Endothelial cell of umbilical vein (primary cell): Measurements from ENCODE around the gene C2CD5. TPM values are rescaled to one million over a fixed set of nuclear protein-coding genes. Genes with fewer than 3 reads are reported as not detected.

Experiments
- BruUV-seq: library from RNA; stranded (reverse); fragments of 400-500 nt; replicated peaks from 2 replicates; lab custom pipeline; 2021; lab: Mats Ljungman, UMichigan
- CTCF ChIA-PET: fragments of 300-600, 350-600 bp; sonication (Branson Sonifier 250); formaldehyde crosslinking; loops from one replicate; lab custom pipeline; 2021; ENCODE audit warnings: antibody characterized with exemption, inconsistent platforms; lab: Charles Lee
- POLR2A ChIA-PET: fragments of 300-600, 350-600 bp; sonication (Branson Sonifier 250); formaldehyde crosslinking; loops from one replicate; lab custom pipeline; 2021; ENCODE audit warnings: antibody characterized with exemption, inconsistent platforms; lab: Charles Lee
- DNase-seq: peaks from one replicate; pipeline ENCODE4 v3.0.0-alpha.2; 2011; ENCODE audit warnings: low read depth, low spot score
- FAIRE-seq: peaks from 2 replicates; lab custom pipeline; 2011; peaks lifted over from hg19 to GRCh38; lab: Jason Lieb, UNC
- H2AFZ ChIP-seq: 2 replicates; pipeline ENCODE4 v1.6.0; 2012; ENCODE audit warnings: low read depth, low read length, control low read depth, inconsistent platforms
- H3K27ac ChIP-seq: 2 replicates; pipeline ENCODE4 v1.5.1; 2011; ENCODE audit warnings: low read depth, mild to moderate bottlenecking, control low read depth, low read length, moderate library complexity; ENCODE audit not compliant: insufficient read depth
- H3K27me3 ChIP-seq, 2 experiments: 2 replicates each; pipeline versions ENCODE4 v1.6.0 to v1.6.1; 2011; ENCODE audit warnings: low read length in 2 of 2, mixed read lengths in 1 of 2; ENCODE audit not compliant: control insufficient read depth in 2 of 2, insufficient read depth in 2 of 2
- H3K36me3 ChIP-seq, 2 experiments: 2 replicates in 1 of 2; 3 replicates in 1 of 2; pipeline ENCODE4 v1.5.1; 2011; ENCODE audit warnings: low read length in 2 of 2, mild to moderate bottlenecking in 1 of 2, moderate library complexity in 1 of 2; ENCODE audit not compliant: control insufficient read depth in 2 of 2, insufficient read depth in 2 of 2; ENCODE audit errors: extremely low read depth in 1 of 2
- H3K4me1 ChIP-seq: 3 replicates; pipeline ENCODE4 v1.5.1; 2011; ENCODE audit warnings: mild to moderate bottlenecking, low read length; ENCODE audit not compliant: control insufficient read depth, insufficient read depth; ENCODE audit errors: extremely low read depth
- H3K4me2 ChIP-seq: 2 replicates; pipeline ENCODE4 v1.6.1; 2011; ENCODE audit warnings: low read length, control low read depth, mixed read lengths; ENCODE audit not compliant: insufficient read depth
- H3K4me3 ChIP-seq, 3 experiments: fragments of 200-600 bp in 1 of 3; sonication (generic), shearing (Covaris generic) in 1 of 3; replicated peaks in 1 of 3; 2 replicates each; pipeline ENCODE4 v1.5.1; 2011 to 2016; ENCODE audit warnings: control low read depth in 3 of 3, low read length in 3 of 3, mild to moderate bottlenecking in 2 of 3, inconsistent platforms in 1 of 3, low read depth in 1 of 3, moderate library complexity in 1 of 3; ENCODE audit not compliant: insufficient read depth in 1 of 3
- H3K79me2 ChIP-seq: 2 replicates; pipeline ENCODE4 v1.6.0; 2012; ENCODE audit warnings: low read length, inconsistent platforms; ENCODE audit not compliant: control insufficient read depth, insufficient read depth
- H3K9ac ChIP-seq: replicated peaks from 2 replicates; pipeline ENCODE3; 2011; ENCODE audit warnings: low read length, control low read depth; ENCODE audit not compliant: insufficient read depth; ENCODE audit errors: extremely low read depth
- H3K9me1 ChIP-seq: replicated peaks from 3 replicates; pipeline ENCODE4 v1.6.0; 2011; ENCODE audit warnings: mild to moderate bottlenecking, low read length; ENCODE audit not compliant: control insufficient read depth, insufficient read depth; ENCODE audit errors: extremely low read depth
- H3K9me3 ChIP-seq: replicated peaks from 2 replicates; pipeline ENCODE4 v1.5.1; 2012; ENCODE audit warnings: low read length, inconsistent platforms; ENCODE audit not compliant: control insufficient read depth, insufficient read depth
- H4K20me1 ChIP-seq: replicated peaks from 2 replicates; pipeline ENCODE3; 2011; ENCODE audit warnings: mild to moderate bottlenecking, low read length; ENCODE audit not compliant: control insufficient read depth, insufficient read depth; ENCODE audit errors: extremely low read depth
- EZH2 ChIP-seq: IDR thresholded peaks from 2 replicates; pipeline ENCODE4 v1.6.1; 2012; ENCODE audit warnings: borderline replicate concordance, low read depth, mild to moderate bottlenecking, moderate library complexity, low read length, inconsistent platforms; ENCODE audit not compliant: severe bottlenecking
- FOS ChIP-seq: IDR thresholded peaks from 2 replicates; pipeline ENCODE4 v1.6.1; 2011; ENCODE audit warnings: mild to moderate bottlenecking, low read length, moderate library complexity, borderline replicate concordance; ENCODE audit not compliant: insufficient read depth
- GATA2 ChIP-seq: IDR thresholded peaks from 2 replicates; pipeline ENCODE4 v1.7.0; 2011; ENCODE audit warnings: low read depth, mild to moderate bottlenecking, moderate library complexity, mixed read lengths, low read length; ENCODE audit not compliant: insufficient read length, insufficient read depth
- JUN ChIP-seq: IDR thresholded peaks from 2 replicates; pipeline ENCODE4 v1.6.1; 2011; ENCODE audit warnings: borderline replicate concordance, low read depth; ENCODE audit not compliant: insufficient read length, insufficient read depth
- MAX ChIP-seq: IDR thresholded peaks from 2 replicates; pipeline ENCODE4 v1.6.1; 2011; ENCODE audit not compliant: insufficient read depth, insufficient read length
- MYC ChIP-seq: IDR thresholded peaks from one replicate; pipeline ENCODE4 v1.6.1; 2011; ENCODE audit warnings: mild to moderate bottlenecking, low read depth, low read length
- POLR2A ChIP-seq: IDR thresholded peaks from 2 replicates; pipeline ENCODE4 v1.6.1; 2012; ENCODE audit warnings: low read depth, mild to moderate bottlenecking, control low read depth, low read length
- POLR2AphosphoS5 ChIP-seq: IDR thresholded peaks from 2 replicates; pipeline ENCODE4 v1.6.1; 2012; ENCODE audit warnings: low read depth, mild to moderate bottlenecking, control low read depth, low read length, moderate library complexity; ENCODE audit not compliant: insufficient read depth
- dilution Hi-C: fragments of 300-500 bp; cut with MboI; formaldehyde crosslinking; loops from one replicate; pipeline ENCODE4 v1.15.0; 2019; ENCODE audit warnings: low sequenced_read_pairs; ENCODE audit not compliant: extremely low pct_ligation_motif_present
- intact Hi-C: fragments of 100-400 bp; cut with micrococcal nuclease; formaldehyde crosslinking; loops from one replicate; pipeline ENCODE4 v1.10.0; 2022
- polyA plus RNA-seq, 4 experiments: library from polyadenylated mRNA; depleted of rRNA in 3 of 4; stranded (reverse) in 3 of 4; unstranded in 1 of 4; fragments of >200 nt; gene quantifications; 2 replicates each; pipeline versions ENCODE4 v1.2.1 to v1.2.3, GENCODE V29; 2011 to 2012; ENCODE audit warnings: missing spikeins in 1 of 4
- total RNA-seq: library from RNA; stranded (reverse); gene quantifications from 2 replicates; pipeline ENCODE4 v1.2.3, GENCODE V29; 2021
- TF ChIP-seq, protein P1 (sequence below), 2 donors: IDR thresholded peaks; 1 replicate in 1 of 2; 2 replicates in 1 of 2; pipeline ENCODE4 v1.5.1; 2011; ENCODE audit warnings: low read length in 2 of 2, mild to moderate bottlenecking in 2 of 2, moderate library complexity in 2 of 2, control low read depth in 1 of 2, inconsistent platforms in 1 of 2, low read depth in 1 of 2; ENCODE audit not compliant: insufficient read depth in 1 of 2; ENCODE audit errors: extremely low read depth in 1 of 2

C2CD5 gene
- total and polyA plus RNA-seq, 2 donors (not counting 3 experiments of a cell fraction or from before 2014, with no cell fraction given), result 12.9 to 32.9 TPM

DNA sequence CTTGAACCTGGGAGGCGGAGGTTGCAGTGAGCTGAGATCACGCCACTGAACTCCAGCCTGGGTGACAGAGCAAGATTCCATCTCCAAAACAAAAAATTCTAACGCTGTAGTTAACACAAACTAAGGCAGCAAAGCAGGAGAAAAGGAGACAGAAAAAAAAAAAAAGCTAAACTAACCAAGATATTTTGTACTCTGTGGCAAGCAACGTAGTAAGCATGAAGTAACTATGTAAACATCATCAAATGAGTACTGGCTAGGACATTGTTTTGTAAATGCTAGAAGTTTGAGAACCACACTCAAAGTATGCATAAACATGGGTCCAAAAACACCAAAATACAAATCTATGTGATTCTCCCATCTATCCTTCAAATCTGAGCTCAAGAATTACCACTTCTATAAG, 44.2 kb downstream of the C2CD5 start:
- DNase-seq, result no peak
- no peaks in the 10 kb centered on the region for H3K4me1 ChIP-seq
- no peak overlapping the region for H3K27ac ChIP-seq
- H3K4me2 ChIP-seq, result no peak overlapping the region
- no peak for TF ChIP-seq GATA2
- no peak for TF ChIP-seq EZH2
- TF ChIP-seq, protein P1, sequence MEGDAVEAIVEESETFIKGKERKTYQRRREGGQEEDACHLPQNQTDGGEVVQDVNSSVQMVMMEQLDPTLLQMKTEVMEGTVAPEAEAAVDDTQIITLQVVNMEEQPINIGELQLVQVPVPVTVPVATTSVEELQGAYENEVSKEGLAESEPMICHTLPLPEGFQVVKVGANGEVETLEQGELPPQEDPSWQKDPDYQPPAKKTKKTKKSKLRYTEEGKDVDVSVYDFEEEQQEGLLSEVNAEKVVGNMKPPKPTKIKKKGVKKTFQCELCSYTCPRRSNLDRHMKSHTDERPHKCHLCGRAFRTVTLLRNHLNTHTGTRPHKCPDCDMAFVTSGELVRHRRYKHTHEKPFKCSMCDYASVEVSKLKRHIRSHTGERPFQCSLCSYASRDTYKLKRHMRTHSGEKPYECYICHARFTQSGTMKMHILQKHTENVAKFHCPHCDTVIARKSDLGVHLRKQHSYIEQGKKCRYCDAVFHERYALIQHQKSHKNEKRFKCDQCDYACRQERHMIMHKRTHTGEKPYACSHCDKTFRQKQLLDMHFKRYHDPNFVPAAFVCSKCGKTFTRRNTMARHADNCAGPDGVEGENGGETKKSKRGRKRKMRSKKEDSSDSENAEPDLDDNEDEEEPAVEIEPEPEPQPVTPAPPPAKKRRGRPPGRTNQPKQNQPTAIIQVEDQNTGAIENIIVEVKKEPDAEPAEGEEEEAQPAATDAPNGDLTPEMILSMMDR (IDR thresholded peaks at IDR 0.05; ENCODE audit: extremely low read depth in 1 of 2, insufficient read depth in 1 of 2, low read depth in 1 of 2, low read length in 2 of 2), result no peak
- no peak for TF ChIP-seq MAX
- CTCF ChIA-PET, result interaction anchor here (1.1 to 1.3 kb wide), 3 partner anchors 9 to 45 kb away, joined by 4 to 8 read pairs (median 6); partner anchors contain the start of gene C2CD5
- no TSS peak for BruUV-seq
- H3K9ac ChIP-seq, result no peak overlapping the region
- no peak for FAIRE-seq
- H2AFZ ChIP-seq, result no peak overlapping the region
- H3K9me3 ChIP-seq, result no peaks in the 10 kb centered on the region
- no peak overlapping the region for H3K4me3 ChIP-seq
- intact Hi-C loops (no loop called here), dilution Hi-C loops (no loop called here)
- H3K79me2 ChIP-seq, result no peaks in the 10 kb centered on the region
- no peaks in the 10 kb centered on the region for H3K9me1 ChIP-seq
- no peaks in the 10 kb centered on the region for H4K20me1 ChIP-seq
- H3K36me3 ChIP-seq, result no peaks in the 10 kb centered on the region
- H3K27me3 ChIP-seq, result no peaks in the 10 kb centered on the region
- POLR2A ChIA-PET, result interaction anchor here (0.5 kb wide), 1 partner anchor 379 kb away, joined by 3 read pairs; no protein-coding TSS in a partner anchor

- H2AFZ ChIP-seq, result no peak overlapping the region
- H4K20me1 ChIP-seq, result no peaks in the 10 kb centered on the region
- H3K27ac ChIP-seq, result no peak overlapping the region
- ChIA-PET POLR2A (no interaction called here), CTCF (interaction anchor here (1.3 kb wide), 1 partner anchor 30 kb away, joined by 8 read pairs; no protein-coding TSS in a partner anchor)
- dilution Hi-C loops (no loop called here), intact Hi-C loops (no loop called here)
- BruUV-seq, result no TSS peak
- H3K9me3 ChIP-seq, result no peaks in the 10 kb centered on the region
- no peak overlapping the region for H3K9ac ChIP-seq
- no peak overlapping the region for H3K4me3 ChIP-seq
- FAIRE-seq (no peak), DNase-seq (no peak)
- no peak for TF ChIP-seq POLR2A
- TF ChIP-seq POLR2AphosphoS5, result no peak
- no peak for TF ChIP-seq EZH2
- no peak for TF ChIP-seq FOS
- no peak for TF ChIP-seq MAX
- TF ChIP-seq JUN, result no peak
- TF ChIP-seq GATA2, result no peak
- TF ChIP-seq, protein P1 (IDR thresholded peaks at IDR 0.05; ENCODE audit: extremely low read depth in 1 of 2, insufficient read depth in 1 of 2, low read depth in 1 of 2, low read length in 2 of 2), result no peak
- TF ChIP-seq MYC, result no peak
- H3K36me3 ChIP-seq, result no peaks in the 10 kb centered on the region
- H3K4me1 ChIP-seq, result no peaks in the 10 kb centered on the region
- no peaks in the 10 kb centered on the region for H3K27me3 ChIP-seq
- no peaks in the 10 kb centered on the region for H3K9me1 ChIP-seq
- H3K4me2 ChIP-seq, result no peak overlapping the region
- H3K79me2 ChIP-seq, result no peaks in the 10 kb centered on the region
Measured at GRCh38 chr12:22499445-22499844, 44.9 kb downstream of the C2CD5 start.
